Activated T-cell treated with anti-CD3 and anti-CD28 coated beads, Interleukin-2, amount 50 U/mL, for 72 hours (primary cell): ENCODE measurements around the gene CAMP. TPM values are rescaled to one million over a fixed set of nuclear protein-coding genes. Genes with fewer than 3 reads are reported as not detected.

Experiments used
- ATAC-seq, 2 donors: fragments of 150-1000 bp; cut with Tn5 transposase; replicated peaks in 1 of 2; 2 replicates each; pipeline ENCODE4 v1.10.0; 2021; ENCODE audit warnings: moderate library complexity in 2 of 2, mild to moderate bottlenecking in 1 of 2
- DNase-seq, 2 donors: peaks; one replicate each; pipeline ENCODE4 v3.0.0; 2021 to 2022; ENCODE audit warnings: mixed read lengths in 1 of 2
- H3K27ac Mint-ChIP-seq: one replicate; pipeline ENCODE4 v1.8.0; 2022; ENCODE audit warnings: mild to moderate bottlenecking, moderate library complexity, mixed read lengths
- H3K27me3 Mint-ChIP-seq: one replicate; pipeline ENCODE4 v1.8.0; 2022; ENCODE audit warnings: low read depth, mixed read lengths
- H3K36me3 Mint-ChIP-seq, 2 donors: one replicate each; pipeline ENCODE4 v1.8.0; 2022; ENCODE audit warnings: mixed read lengths in 2 of 2, mild to moderate bottlenecking in 1 of 2; ENCODE audit not compliant: insufficient read depth in 2 of 2
- H3K4me1 Mint-ChIP-seq: one replicate; pipeline ENCODE4 v1.8.0; 2022; ENCODE audit warnings: low read depth, mixed read lengths
- H3K4me3 Mint-ChIP-seq, 2 donors: one replicate each; pipeline ENCODE4 v1.8.0; 2022; ENCODE audit warnings: mild to moderate bottlenecking in 2 of 2, mixed read lengths in 2 of 2, moderate library complexity in 2 of 2
- H3K9me3 Mint-ChIP-seq, 2 donors: one replicate each; pipeline ENCODE4 v1.8.0; 2022; ENCODE audit warnings: mixed read lengths in 2 of 2
- total RNA-seq, 2 donors: library from RNA; stranded (reverse); gene quantifications; one replicate each; pipeline ENCODE4 v1.2.3, GENCODE V29; 2022

CAMP gene
- total RNA-seq, 2 donors from 2014 or later: not detected

GRCh38 chr3:48219543-48219942 is 3.8 kb upstream of the CAMP start:
- DNase-seq (no peak), ATAC-seq (no peak)
- Mint-ChIP-seq H3K4me3 (no peak overlapping the region), H3K27me3 (no peaks in the 10 kb centered on the region), H3K9me3 (no peaks in the 10 kb centered on the region), H3K36me3 (no peaks in the 10 kb centered on the region), H3K4me1 (no peaks in the 10 kb centered on the region), H3K27ac (no peak overlapping the region)

DNA sequence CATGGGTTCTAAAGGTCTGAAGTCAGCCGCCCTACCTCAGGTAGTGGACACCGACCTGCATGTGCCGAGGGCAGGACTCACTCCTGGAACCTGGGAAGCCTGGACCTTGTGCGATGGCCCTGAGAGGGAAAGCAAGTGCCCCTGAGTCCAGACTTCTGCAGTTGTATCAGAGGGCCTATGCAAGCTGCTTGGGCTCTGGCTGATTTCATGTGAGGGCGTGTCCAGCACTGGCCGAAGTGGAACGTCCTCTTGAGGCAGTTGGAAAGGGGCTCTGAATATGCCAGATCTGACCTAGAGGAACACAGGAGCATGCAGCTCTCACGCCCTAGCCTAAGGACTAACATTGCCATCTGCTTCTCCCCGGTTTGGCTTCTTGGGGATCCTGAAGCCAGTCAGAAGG is 2.5 kb upstream of the CAMP start:
- ATAC-seq: no peak
- H3K36me3 Mint-ChIP-seq: no peaks in the 10 kb centered on the region
- no peak overlapping the region for H3K27ac Mint-ChIP-seq
- H3K9me3 Mint-ChIP-seq: no peaks in the 10 kb centered on the region
- H3K27me3 Mint-ChIP-seq: no peaks in the 10 kb centered on the region
- no peaks in the 10 kb centered on the region for H3K4me1 Mint-ChIP-seq
- no peak overlapping the region for H3K4me3 Mint-ChIP-seq
- no peak for DNase-seq

DNA sequence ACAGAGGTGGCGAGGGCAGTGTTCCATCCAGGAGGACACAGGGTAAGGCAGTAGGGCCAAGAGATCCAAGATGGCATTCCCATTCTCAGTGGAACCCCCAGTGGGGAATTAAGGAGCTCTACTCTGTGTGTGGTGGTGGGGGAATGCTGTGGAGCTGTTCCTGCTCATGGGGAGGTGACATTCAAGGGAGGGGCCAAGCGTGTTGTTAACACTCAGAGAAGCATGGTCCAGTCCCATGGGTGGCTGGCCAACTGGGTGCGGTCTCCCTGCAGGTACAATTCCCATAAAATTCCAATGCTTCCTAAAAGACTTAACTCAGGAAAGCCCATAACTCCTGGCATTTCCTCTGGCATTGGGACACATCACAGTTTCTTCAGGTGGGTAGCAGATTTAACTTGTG is 2.3 kb downstream of the CAMP start:
- Mint-ChIP-seq H3K27me3 (no peaks in the 10 kb centered on the region), H3K36me3 (no peaks in the 10 kb centered on the region), H3K9me3 (no peaks in the 10 kb centered on the region), H3K4me1 (peaks cover 8% of the 10 kb centered on the region), H3K4me3 (no peak overlapping the region), H3K27ac (no peak overlapping the region)
- no peak for DNase-seq
- no peak for ATAC-seq

GRCh38 chr3:48226939-48227338 is 3.6 kb downstream of the CAMP start:
- no peak overlapping the region for H3K4me3 Mint-ChIP-seq
- no peaks in the 10 kb centered on the region for H3K36me3 Mint-ChIP-seq
- H3K27me3 Mint-ChIP-seq: no peaks in the 10 kb centered on the region
- no peak for DNase-seq
- H3K27ac Mint-ChIP-seq: no peak overlapping the region
- peaks cover 8% of the 10 kb centered on the region for H3K4me1 Mint-ChIP-seq
- no peaks in the 10 kb centered on the region for H3K9me3 Mint-ChIP-seq
- ATAC-seq: no peak

DNA sequence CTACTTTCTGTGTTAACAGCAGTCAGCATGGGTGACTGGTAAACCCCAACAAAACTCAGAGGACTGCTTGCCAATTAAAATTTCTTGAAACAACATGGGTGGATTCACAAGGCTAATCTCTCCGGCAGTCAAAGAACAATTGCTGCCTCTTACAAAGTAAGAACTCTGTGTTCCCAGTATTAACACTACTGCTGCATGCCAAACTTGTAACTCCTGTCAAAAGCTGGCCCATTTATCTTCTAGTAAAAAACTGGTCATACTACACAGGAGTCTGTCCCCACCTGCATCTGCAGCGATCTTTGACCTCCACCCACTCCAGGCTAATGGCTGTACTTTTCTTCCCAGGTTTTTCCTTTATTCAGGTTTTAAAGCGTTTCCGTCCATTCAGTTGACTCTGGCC is 8.9 kb downstream of the CAMP start:
- ATAC-seq (no peak), DNase-seq (no peak)
- no peaks in the 10 kb centered on the region for H3K27me3 Mint-ChIP-seq
- H3K36me3 Mint-ChIP-seq: no peaks in the 10 kb centered on the region
- peaks cover 11% of the 10 kb centered on the region for H3K4me1 Mint-ChIP-seq
- no peak overlapping the region for H3K4me3 Mint-ChIP-seq
- no peak overlapping the region for H3K27ac Mint-ChIP-seq
- H3K9me3 Mint-ChIP-seq: no peaks in the 10 kb centered on the region

DNA sequence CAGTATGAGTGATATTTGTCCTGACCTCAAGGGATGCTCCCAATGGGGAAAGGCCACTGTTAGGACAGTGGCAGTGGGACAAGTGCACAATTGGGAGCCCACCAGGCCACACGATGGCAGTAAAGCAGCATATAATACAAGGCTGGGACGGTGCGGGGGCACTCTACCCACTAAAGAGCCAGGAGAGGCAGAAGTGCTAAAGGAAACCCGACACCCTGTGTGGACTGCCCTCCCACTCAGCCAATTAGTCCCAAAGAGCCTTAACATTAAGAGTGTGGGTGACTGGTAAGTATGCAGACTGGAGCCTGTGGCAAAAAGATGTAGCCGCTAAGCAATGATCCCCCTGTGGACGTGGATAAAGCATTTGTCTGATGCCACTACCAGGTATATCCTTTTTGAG is 9.4 kb downstream of the CAMP start:
- Mint-ChIP-seq H3K27ac (no peak overlapping the region), H3K4me3 (no peak overlapping the region), H3K4me1 (peaks cover 8% of the 10 kb centered on the region), H3K36me3 (no peaks in the 10 kb centered on the region), H3K9me3 (no peaks in the 10 kb centered on the region), H3K27me3 (no peaks in the 10 kb centered on the region)
- peak; percentile 99 to 100 for ATAC-seq
- peak; percentile 72 to 73 for DNase-seq

DNA sequence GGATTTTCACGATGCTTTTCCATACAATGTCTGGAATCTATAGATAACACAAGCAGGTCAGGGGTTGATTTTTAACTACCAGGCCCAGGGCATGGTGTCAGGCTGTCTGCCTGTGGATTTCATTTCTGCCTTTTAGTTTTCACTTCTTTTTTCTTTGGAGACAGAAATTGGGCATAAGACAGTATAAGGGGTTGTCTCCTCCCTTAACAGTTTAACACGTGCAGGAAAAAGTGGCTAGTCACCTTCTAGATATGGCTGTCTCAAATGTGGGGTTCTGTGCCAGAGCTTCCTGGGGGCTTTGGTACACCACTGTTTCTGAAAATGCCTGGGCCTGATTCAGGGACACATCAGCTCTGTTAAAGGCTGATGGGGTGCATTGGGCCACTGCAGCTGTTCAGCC is 10.2 kb downstream of the CAMP start:
- ATAC-seq (no peak), DNase-seq (no peak)
- Mint-ChIP-seq H3K4me3 (no peak overlapping the region), H3K27ac (no peak overlapping the region), H3K27me3 (no peaks in the 10 kb centered on the region), H3K4me1 (peaks cover 8% of the 10 kb centered on the region), H3K36me3 (no peaks in the 10 kb centered on the region), H3K9me3 (no peaks in the 10 kb centered on the region)

- Mint-ChIP-seq H3K4me3 (no peak overlapping the region), H3K36me3 (no peaks in the 10 kb centered on the region), H3K27me3 (no peaks in the 10 kb centered on the region), H3K4me1 (peaks cover 24% of the 10 kb centered on the region), H3K9me3 (no peaks in the 10 kb centered on the region), H3K27ac (no peak overlapping the region)
- no peak for DNase-seq
- ATAC-seq: no peak
These were observed 13.2 kb downstream of the CAMP start for GRCh38 chr3:48236531-48236930.

- Mint-ChIP-seq H3K27ac (no peak overlapping the region), H3K4me1 (peaks cover 22% of the 10 kb centered on the region)
- no peak for DNase-seq
These were observed 15.3 kb downstream of the CAMP start for GRCh38 chr3:48238531-48239085.

DNA sequence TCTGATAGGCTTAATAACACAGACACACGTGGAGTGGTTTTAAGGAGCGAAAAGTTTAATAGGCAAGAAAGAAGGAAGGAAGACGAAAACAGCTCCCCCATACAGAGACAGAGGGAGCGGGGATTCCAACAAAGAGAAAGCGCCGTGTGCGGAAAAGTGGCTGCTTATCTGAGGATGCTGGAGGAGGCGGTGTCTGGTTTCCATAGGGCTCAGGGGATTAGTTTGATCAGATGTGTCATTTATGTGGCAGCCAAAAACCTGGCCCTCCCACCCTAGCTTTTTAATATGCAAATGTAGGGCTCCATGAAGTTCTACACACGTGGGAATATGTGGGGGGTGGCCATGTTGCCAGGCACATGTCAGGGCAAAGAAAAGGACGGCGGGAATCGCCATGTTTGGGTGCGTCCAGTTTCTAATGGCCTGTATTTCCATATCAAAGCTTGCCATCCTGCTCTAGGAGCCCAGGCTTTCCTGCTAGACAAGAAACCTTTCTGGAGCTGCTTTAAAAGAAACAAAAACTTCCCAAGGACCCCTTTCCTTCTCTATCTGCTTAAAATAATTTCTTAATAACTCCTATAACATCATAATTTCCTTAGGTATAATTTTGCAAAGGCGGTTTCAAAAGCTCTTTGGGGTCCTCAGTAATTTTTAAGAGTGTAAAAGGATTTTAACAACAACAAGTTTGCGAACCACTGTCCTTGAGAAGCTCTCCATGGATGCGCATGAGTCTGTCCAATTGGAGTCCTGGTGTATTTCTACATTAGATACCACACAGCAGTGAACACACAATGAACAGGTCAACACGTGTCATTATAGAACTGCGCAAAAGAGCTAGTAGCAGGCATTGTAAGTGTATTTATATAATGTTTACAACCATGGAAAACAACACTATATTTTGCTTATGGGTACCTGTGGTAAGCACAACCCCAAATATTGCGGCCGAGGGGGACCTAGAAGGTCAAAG is 17.0 kb downstream of the CAMP start:
- H3K4me1 Mint-ChIP-seq: peaks cover 28% of the 10 kb centered on the region
- no peaks in the 10 kb centered on the region for H3K27me3 Mint-ChIP-seq
- H3K9me3 Mint-ChIP-seq: no peaks in the 10 kb centered on the region
- ATAC-seq (peak; percentile 10 to 14), DNase-seq (no peak)
- H3K27ac Mint-ChIP-seq: peak overlapping the region; percentile 72
- peaks cover 0 to 2% of the 10 kb centered on the region in 2 donors for H3K36me3 Mint-ChIP-seq
- H3K4me3 Mint-ChIP-seq: peak overlapping the region; percentile 88 to 93

More at GRCh38 chr3:48238531-48239085, 15.3 kb downstream of the CAMP start:
- H3K36me3 Mint-ChIP-seq: no peaks in the 10 kb centered on the region
- no peak overlapping the region for H3K4me3 Mint-ChIP-seq
- H3K9me3 Mint-ChIP-seq: no peaks in the 10 kb centered on the region
- ATAC-seq: no peak
- H3K27me3 Mint-ChIP-seq: no peaks in the 10 kb centered on the region

GRCh38 chr3:48241796-48242455 is 18.6 kb downstream of the CAMP start:
- DNase-seq (peak; percentile 4 to 25), ATAC-seq (no peak)
- no peak overlapping the region for H3K27ac Mint-ChIP-seq
- no peaks in the 10 kb centered on the region for H3K9me3 Mint-ChIP-seq
- peaks cover 36% of the 10 kb centered on the region for H3K4me1 Mint-ChIP-seq
- no peaks in the 10 kb centered on the region for H3K27me3 Mint-ChIP-seq
- peak overlapping the region; percentile 88 to 93 for H3K4me3 Mint-ChIP-seq
- peaks cover 0 to 4% of the 10 kb centered on the region in 2 donors for H3K36me3 Mint-ChIP-seq

GRCh38 chr3:48243886-48244285 is 20.6 kb downstream of the CAMP start:
- Mint-ChIP-seq H3K36me3 (peaks cover 2 to 11% of the 10 kb centered on the region in 2 donors), H3K4me1 (peaks cover 51% of the 10 kb centered on the region), H3K9me3 (no peaks in the 10 kb centered on the region), H3K27ac (no peak overlapping the region), H3K4me3 (peak overlapping the region; percentile 31 to 55), H3K27me3 (no peaks in the 10 kb centered on the region)
- no peak for ATAC-seq
- DNase-seq: no peak

GRCh38 chr3:48244461-48244860 is 21.2 kb downstream of the CAMP start:
- peaks cover 51% of the 10 kb centered on the region for H3K4me1 Mint-ChIP-seq
- H3K4me3 Mint-ChIP-seq: no peak overlapping the region
- DNase-seq: no peak
- H3K9me3 Mint-ChIP-seq: no peaks in the 10 kb centered on the region
- H3K27me3 Mint-ChIP-seq: no peaks in the 10 kb centered on the region
- H3K36me3 Mint-ChIP-seq: peaks cover 2 to 13% of the 10 kb centered on the region in 2 donors
- H3K27ac Mint-ChIP-seq: peak overlapping the region; percentile 4
- no peak for ATAC-seq
